Fibroblast of mammary gland (primary cell): ENCODE results near the gene GPR55.

Source experiments
- DNase-seq: peaks from one replicate; pipeline ENCODE4 v3.0.0-alpha.2; 2010; ENCODE audit warnings: low read depth
- H3K4me3 ChIP-seq: 2 replicates; pipeline ENCODE4 v1.5.1; 2011; ENCODE audit warnings: low read depth, mild to moderate bottlenecking, low read length, moderate library complexity; ENCODE audit not compliant: control insufficient read depth
- TF ChIP-seq, protein P1 (sequence below): conservative IDR thresholded peaks from 2 replicates; pipeline ENCODE4 v1.5.1; 2011; ENCODE audit warnings: low read depth, low read length, inconsistent platforms; ENCODE audit not compliant: control insufficient read depth, insufficient read depth

The GPR55 gene

DNA sequence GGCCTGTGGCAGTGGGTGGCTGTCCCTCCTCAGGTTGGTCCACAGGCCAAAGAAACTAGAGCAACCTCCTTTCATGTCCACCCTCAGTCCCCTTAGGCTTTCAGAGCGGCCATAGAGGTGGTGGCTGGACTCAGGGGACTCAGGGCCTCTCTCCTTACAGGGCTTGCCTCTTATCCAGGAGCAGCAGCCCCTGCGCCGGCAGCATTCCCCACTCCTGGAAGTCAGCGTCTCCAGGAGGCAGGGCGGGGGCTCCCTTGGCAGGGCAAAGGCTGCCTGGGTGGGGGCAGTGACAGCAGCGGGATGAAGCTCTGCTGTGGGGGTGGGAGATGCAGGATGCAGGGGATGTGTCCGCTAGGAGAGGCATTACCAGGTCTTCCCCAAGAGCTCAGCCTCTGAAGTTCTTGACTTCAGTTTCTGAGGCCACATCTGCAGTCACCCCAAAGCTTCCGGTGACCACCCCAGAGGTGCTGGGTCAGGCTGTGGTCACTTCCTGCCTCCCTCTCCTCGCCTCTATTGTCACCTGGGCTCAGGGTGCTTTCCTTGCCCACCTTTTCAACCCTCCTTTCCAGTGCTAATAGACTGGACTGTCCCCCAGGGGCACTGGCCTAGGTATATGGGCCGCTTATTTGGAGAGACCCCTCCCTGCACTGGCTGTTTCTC lies 8.6 kb upstream of the GPR55 start:
- TF ChIP-seq, protein P1, sequence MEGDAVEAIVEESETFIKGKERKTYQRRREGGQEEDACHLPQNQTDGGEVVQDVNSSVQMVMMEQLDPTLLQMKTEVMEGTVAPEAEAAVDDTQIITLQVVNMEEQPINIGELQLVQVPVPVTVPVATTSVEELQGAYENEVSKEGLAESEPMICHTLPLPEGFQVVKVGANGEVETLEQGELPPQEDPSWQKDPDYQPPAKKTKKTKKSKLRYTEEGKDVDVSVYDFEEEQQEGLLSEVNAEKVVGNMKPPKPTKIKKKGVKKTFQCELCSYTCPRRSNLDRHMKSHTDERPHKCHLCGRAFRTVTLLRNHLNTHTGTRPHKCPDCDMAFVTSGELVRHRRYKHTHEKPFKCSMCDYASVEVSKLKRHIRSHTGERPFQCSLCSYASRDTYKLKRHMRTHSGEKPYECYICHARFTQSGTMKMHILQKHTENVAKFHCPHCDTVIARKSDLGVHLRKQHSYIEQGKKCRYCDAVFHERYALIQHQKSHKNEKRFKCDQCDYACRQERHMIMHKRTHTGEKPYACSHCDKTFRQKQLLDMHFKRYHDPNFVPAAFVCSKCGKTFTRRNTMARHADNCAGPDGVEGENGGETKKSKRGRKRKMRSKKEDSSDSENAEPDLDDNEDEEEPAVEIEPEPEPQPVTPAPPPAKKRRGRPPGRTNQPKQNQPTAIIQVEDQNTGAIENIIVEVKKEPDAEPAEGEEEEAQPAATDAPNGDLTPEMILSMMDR, result no peak
- DNase-seq, result no peak
- H3K4me3 ChIP-seq, result no peak overlapping the region

DNA sequence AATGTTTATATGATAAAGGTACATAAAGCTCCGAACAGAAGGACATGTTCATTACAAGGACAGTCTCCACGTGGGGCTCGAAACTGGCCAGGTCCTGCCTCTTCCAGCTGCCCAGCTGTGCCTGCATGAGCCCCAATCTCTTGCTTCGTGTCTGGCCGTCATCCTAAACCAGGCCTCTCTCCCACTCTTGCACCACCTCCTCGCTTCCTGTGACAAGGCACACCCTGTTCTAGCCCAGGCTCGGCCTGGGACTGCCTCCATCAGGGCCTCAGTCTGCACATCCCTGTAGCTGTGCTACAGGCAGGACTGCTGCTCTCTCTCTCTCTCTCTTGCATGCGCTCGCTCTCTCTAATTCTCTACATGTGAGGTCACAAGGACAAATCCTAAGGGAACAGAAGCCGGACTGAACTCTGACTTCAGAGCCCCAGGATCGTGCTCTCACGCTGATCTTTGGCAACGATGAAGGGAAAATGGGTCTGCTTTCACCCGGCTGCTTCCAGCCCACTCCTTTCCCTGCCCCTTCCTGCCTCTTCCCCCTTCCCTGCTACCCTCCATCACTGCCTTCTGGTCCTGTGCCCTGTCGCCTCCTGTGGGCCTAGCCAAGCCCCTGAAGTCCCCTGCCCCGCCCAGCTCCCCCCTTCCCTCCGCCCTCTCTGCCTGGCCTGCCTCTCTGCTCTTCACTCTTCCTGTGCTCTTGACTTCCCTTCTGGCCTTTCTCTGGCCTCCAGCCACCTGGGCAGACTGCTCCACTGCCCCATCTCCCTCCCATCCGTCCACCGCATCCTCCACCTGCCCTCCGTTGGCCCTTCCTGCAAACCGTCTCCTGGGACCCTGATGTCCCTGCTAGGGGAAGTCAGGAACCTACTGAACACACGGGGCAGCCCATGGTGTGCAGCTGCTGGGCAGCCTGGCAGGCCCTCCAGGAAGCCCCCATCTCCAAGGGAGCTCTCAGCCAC lies 7.8 kb upstream of the GPR55 start:
- TF ChIP-seq, protein P1, result no peak
- peak; percentile 64 for DNase-seq
- H3K4me3 ChIP-seq, result no peak overlapping the region

DNA sequence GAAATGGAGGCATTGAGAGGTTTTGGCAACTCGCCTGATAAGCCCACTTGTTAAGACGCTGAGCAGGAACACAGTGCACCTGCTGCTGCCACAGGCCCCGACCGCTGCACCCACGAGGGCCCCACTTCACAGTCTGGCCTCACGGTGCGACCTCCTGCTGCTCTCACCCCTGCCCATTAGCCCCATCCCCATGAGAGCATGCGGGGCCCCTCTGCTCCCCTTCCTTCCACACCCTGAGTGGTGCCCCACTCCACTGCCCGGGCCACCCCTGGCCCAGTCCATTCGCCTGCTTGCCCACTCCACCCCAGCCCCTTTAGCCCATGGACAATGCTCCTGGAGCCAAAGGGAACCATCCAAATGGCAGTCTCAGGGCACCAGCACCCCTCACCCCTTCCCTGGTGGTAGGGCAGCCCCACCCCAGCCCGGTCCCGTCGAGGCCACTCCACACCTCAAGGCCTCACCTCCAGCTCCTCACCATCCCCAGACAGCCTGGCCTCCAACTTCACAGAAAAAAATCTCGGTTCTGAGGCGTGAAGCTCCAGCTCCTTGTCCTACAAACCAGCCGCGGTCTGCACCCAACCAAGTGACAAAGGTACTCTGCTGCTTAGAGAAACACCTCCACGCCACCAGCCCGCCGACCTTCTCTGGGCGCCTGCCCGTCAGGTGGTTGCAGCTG lies 6.7 kb upstream of the GPR55 start:
- DNase-seq, result no peak
- TF ChIP-seq, protein P1, result no peak
- no peak overlapping the region for H3K4me3 ChIP-seq

DNA sequence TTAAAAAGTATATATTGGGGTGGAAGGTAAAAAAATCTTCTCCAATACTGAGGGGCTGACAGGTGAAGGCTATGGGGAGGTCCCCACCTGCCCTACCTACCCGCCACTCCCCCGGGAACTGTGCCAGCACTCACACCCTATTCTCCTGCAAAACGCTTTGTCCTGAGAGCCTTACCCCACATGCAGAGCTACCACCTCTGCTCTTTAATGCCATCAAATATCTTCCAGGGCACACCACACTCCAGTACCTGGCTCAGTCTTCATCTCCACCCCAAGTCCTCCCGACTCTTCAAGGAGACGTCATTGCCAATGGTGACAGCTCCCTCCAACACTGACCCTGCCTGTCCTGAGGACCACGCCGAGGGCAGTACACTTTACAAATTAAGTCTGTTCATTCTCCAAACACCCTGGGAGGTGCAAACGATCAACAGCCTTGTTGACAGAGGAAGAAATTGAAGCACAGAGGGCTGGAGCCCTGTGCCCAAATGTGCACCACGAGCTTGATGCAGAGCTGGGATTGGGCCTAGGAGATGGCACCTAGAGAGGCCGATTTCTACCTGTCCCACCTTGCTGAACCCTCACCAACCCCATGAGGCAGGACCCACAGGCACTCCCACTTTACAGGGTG lies 6.0 kb upstream of the GPR55 start:
- no peak for DNase-seq
- TF ChIP-seq, protein P1, result no peak
- no peak overlapping the region for H3K4me3 ChIP-seq

DNA sequence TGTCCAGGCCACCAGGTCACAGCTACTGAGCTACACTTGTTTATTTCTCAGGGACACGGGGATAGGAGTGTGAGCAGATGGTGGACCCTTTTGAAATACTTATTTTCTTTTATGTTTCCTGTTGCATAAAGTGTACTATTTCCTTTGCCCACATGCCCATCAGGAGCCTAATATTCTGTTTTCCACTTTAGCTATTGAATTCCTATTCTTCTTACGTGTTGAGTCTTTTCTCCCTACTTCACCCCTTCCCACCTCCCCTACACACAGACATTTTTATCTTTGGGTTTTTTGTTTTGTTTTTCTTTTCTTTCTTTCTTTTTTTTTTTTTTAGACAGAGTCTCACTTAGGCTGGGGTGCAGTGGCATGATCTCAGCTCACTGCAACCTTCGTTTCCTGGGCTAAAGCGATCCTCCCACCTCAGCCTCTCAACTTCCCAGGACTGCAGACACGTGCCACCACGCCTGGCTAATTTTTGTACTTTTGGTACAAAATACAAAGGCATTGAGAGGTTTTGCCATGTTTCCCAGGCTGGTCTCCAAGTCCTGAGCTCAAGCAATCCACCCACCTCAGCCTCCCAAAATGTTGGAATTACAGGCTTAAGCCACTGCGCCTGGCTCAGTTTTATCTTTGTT lies 5.2 kb upstream of the GPR55 start:
- H3K4me3 ChIP-seq, result no peak overlapping the region
- no peak for DNase-seq
- TF ChIP-seq, protein P1, result no peak
